ENCODE data around the gene AUTS2. TPM values are rescaled to one million over a fixed set of nuclear protein-coding genes. Genes with fewer than 3 reads are reported as not detected.

Gene AUTS2
- polyA plus RNA-seq, 1 donor from 2014 or later: 97.3 TPM

DNA sequence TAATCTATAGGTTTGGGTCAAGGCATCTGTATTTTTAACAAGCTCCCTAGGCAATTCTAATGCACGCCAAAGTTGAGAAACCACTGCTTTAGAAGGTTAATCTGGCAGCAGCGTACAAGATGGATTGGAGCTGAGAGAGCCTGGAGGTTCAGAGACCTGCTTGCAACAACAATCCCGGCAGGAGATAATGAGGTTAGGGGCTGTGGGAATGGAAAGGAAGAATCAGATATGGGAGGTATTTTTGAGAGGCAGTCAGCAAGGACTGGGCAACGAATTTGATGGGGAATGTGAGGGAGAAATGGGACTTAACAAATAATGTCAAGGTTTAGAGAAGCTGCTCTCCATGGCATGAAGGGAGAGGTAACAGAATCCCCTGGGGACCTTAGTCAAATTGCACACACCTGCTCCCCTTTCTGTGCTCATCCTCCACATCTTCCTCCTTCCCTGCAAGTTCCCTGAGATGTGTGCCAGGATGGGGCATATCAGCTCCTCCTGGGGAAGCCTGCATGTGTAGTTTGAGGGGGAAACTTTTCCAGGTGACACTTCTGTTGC lies 802.6 kb downstream of the AUTS2 start:
- Histone ChIP-seq H3K27ac (ENCODE audit: low read length) (no peak overlapping the region), H3K9me3 (ENCODE audit: low read length) (no peaks in the 10 kb centered on the region), H3K9me2 (ENCODE audit: insufficient read depth, low read length) (no peaks in the 10 kb centered on the region), H3K9ac (ENCODE audit: low read length) (no peak overlapping the region), H3K4me3 (ENCODE audit: low read length) (no peak overlapping the region), H3K4me2 (ENCODE audit: low read length) (no peak overlapping the region), H3F3A (ENCODE audit: insufficient read depth, low read length, poor library complexity, severe bottlenecking) (no peaks in the 10 kb centered on the region), H2AFZ (ENCODE audit: low read depth, low read length) (no peak overlapping the region), H3K79me2 (replicated peaks; ENCODE audit: insufficient read depth, low read length) (no peaks in the 10 kb centered on the region), H3K27me3 (ENCODE audit: insufficient read depth, low read depth, low read length) (no peaks in the 10 kb centered on the region), H4K20me1 (ENCODE audit: insufficient read depth) (no peaks in the 10 kb centered on the region), H3K36me3 (ENCODE audit: insufficient read depth, low read length) (no peaks in the 10 kb centered on the region)
- TF ChIP-seq EP300 (conservative IDR thresholded peaks at IDR 0.05; ENCODE audit: poor library complexity, severe bottlenecking) (no peak), SMC3 (conservative IDR thresholded peaks at IDR 0.05; ENCODE audit: poor library complexity) (no peak)

DNA sequence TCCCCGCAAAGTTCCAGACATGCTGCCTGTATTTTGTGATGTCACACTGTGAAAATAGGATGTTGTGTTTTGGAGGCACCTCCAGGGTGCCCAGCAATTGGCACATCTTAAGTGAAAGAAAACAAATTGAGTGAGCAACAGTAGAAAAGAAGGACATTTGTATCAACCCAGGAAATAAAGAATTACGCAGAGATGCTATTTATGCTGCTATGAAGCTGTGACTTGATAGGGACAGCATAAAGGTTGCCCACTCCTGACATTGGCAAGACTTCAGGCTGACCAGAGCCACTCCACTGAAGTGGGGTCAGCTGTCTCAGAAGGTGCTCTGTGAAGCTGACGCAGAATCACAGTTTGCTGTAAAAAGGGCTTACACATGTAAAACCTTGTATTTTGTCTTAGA lies 803.8 kb downstream of the AUTS2 start:
- Histone ChIP-seq H3K9ac (ENCODE audit: low read length) (no peak overlapping the region), H3F3A (ENCODE audit: insufficient read depth, low read length, poor library complexity, severe bottlenecking) (peaks cover 5% of the 10 kb centered on the region), H3K9me3 (ENCODE audit: low read length) (no peaks in the 10 kb centered on the region), H3K4me2 (ENCODE audit: low read length) (no peak overlapping the region), H3K36me3 (ENCODE audit: insufficient read depth, low read length) (no peaks in the 10 kb centered on the region), H4K20me1 (ENCODE audit: insufficient read depth) (no peaks in the 10 kb centered on the region), H3K4me3 (ENCODE audit: low read length) (no peak overlapping the region), H3K79me2 (replicated peaks; ENCODE audit: insufficient read depth, low read length) (no peaks in the 10 kb centered on the region), H3K27me3 (ENCODE audit: insufficient read depth, low read depth, low read length) (no peaks in the 10 kb centered on the region), H2AFZ (ENCODE audit: low read depth, low read length) (no peak overlapping the region), H3K27ac (ENCODE audit: low read length) (no peak overlapping the region), H3K9me2 (ENCODE audit: insufficient read depth, low read length) (no peaks in the 10 kb centered on the region)
- no peak for TF ChIP-seq REST (IDR thresholded peaks at IDR 0.05; ENCODE audit: borderline replicate concordance)
- TF ChIP-seq TAF1 (IDR thresholded peaks at IDR 0.05; ENCODE audit: low read depth): no peak
- no peak for TF ChIP-seq SMC3 (conservative IDR thresholded peaks at IDR 0.05; ENCODE audit: poor library complexity)
- no peak for TF ChIP-seq RAD21 (conservative IDR thresholded peaks at IDR 0.05)
- TF ChIP-seq CTCF (IDR thresholded peaks at IDR 0.05; ENCODE audit: poor library complexity, severe bottlenecking): no peak
- no peak for TF ChIP-seq EZH2 (IDR thresholded peaks at IDR 0.05; ENCODE audit: borderline replicate concordance, insufficient read depth, low read length, poor library complexity, severe bottlenecking)
- TF ChIP-seq EP300 (conservative IDR thresholded peaks at IDR 0.05; ENCODE audit: poor library complexity, severe bottlenecking): no peak
- no peak for TF ChIP-seq MXI1 (conservative IDR thresholded peaks at IDR 0.05; ENCODE audit: poor library complexity, severe bottlenecking)
- TF ChIP-seq POLR2AphosphoS5 (IDR thresholded peaks at IDR 0.05): no peak
